ENCODE results near the gene FGF11.

FGF11 gene

GRCh38 chr17:7408863-7409262 is 30.4 kb upstream of the FGF11 start:
- peaks cover 3 to 32% of the 10 kb centered on the region in 2 experiments for H3K36me3 ChIP-seq (ENCODE audit: control insufficient read depth in 2 of 2, insufficient read depth in 1 of 2, low read length in 2 of 2)
- POLR2A ChIA-PET, result interaction anchor here (0.5 kb wide), 1 partner anchor 59 kb away, joined by 5 read pairs; no protein-coding TSS in a partner anchor
- CTCF ChIA-PET, result interaction anchor here (0.6 kb wide), 1 partner anchor 56 kb away, joined by 5 read pairs; no protein-coding TSS in a partner anchor
- no peak overlapping the region for H3K27ac ChIP-seq (ENCODE audit: extremely low read depth, low read depth, low read length)
- TF ChIP-seq HIC1 (tag by site-specific recombination; IDR thresholded peaks at IDR 0.05) (0 out of 2 replicates have a peak, but pooled peaks have one; percentile 5), BCL11A (tag by site-specific recombination; IDR thresholded peaks at IDR 0.05; ENCODE audit: low read depth) (no peak)
- no peaks in the 10 kb centered on the region for H3K9me3 ChIP-seq (ENCODE audit: control insufficient read depth, insufficient read depth, low read depth, low read length)
- H3K4me3 ChIP-seq (ENCODE audit: low read depth, low read length), result no peak overlapping the region
- 0 out of 2 replicates have a peak, but pooled peaks cover 5% of the 10 kb centered on the region for H3K4me1 ChIP-seq (ENCODE audit: control insufficient read depth, insufficient read depth, low read length)

DNA sequence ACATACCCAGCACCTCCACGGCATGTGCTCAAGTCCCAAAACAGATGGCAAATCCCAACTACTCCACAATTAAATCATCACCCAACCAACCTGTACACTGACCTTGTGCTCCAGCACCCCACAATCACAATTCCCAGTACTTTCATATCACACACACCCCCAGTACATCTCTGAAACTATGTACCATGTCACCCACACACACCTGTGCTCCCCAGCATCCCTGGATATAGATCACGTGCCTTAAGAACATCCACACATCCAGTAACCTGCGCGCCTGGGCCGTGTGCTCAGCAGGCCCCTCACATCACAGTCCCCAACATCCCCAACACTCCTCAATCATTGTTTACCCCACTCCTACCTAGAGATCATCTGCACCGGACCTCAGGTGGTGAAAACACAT is 29.6 kb upstream of the FGF11 start:
- no peaks in the 10 kb centered on the region for H3K9me3 ChIP-seq (ENCODE audit: control insufficient read depth, insufficient read depth, low read depth, low read length)
- peaks cover 3 to 36% of the 10 kb centered on the region in 2 experiments for H3K36me3 ChIP-seq (ENCODE audit: control insufficient read depth in 2 of 2, insufficient read depth in 1 of 2, low read length in 2 of 2)
- no peak overlapping the region for H3K4me3 ChIP-seq (ENCODE audit: low read depth, low read length)
- 0 out of 2 replicates have a peak, but pooled peaks cover 5% of the 10 kb centered on the region for H3K4me1 ChIP-seq (ENCODE audit: control insufficient read depth, insufficient read depth, low read length)
- no peak overlapping the region for H3K27ac ChIP-seq (ENCODE audit: extremely low read depth, low read depth, low read length)
- TF ChIP-seq ZNF510 (tag by site-specific recombination; IDR thresholded peaks at IDR 0.05; ENCODE audit: insufficient replicate concordance) (no peak), ZNF501 (tag by site-specific recombination; IDR thresholded peaks at IDR 0.05) (no peak), ZNF398 (tag by site-specific recombination; IDR thresholded peaks at IDR 0.05) (no peak), ZNF530 (tag by site-specific recombination; IDR thresholded peaks at IDR 0.05; ENCODE audit: low read depth) (no peak), ZNF626 (tag by site-specific recombination; IDR thresholded peaks at IDR 0.05) (no peak), ZBTB21 (tag by site-specific recombination; IDR thresholded peaks at IDR 0.05) (no peak), ZNF23 (tag by site-specific recombination; IDR thresholded peaks at IDR 0.05; ENCODE audit: borderline replicate concordance) (no peak), OVOL3 (tag by site-specific recombination; IDR thresholded peaks at IDR 0.05) (no peak), ZNF701 (tag by site-specific recombination; IDR thresholded peaks at IDR 0.05) (no peak), YY1 (tag by site-specific recombination; IDR thresholded peaks at IDR 0.05) (no peak)
- TF ChIP-seq, protein P1, sequence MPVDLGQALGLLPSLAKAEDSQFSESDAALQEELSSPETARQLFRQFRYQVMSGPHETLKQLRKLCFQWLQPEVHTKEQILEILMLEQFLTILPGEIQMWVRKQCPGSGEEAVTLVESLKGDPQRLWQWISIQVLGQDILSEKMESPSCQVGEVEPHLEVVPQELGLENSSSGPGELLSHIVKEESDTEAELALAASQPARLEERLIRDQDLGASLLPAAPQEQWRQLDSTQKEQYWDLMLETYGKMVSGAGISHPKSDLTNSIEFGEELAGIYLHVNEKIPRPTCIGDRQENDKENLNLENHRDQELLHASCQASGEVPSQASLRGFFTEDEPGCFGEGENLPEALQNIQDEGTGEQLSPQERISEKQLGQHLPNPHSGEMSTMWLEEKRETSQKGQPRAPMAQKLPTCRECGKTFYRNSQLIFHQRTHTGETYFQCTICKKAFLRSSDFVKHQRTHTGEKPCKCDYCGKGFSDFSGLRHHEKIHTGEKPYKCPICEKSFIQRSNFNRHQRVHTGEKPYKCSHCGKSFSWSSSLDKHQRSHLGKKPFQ (tag by site-specific recombination; IDR thresholded peaks at IDR 0.05), result no peak
- TF ChIP-seq, protein P2, sequence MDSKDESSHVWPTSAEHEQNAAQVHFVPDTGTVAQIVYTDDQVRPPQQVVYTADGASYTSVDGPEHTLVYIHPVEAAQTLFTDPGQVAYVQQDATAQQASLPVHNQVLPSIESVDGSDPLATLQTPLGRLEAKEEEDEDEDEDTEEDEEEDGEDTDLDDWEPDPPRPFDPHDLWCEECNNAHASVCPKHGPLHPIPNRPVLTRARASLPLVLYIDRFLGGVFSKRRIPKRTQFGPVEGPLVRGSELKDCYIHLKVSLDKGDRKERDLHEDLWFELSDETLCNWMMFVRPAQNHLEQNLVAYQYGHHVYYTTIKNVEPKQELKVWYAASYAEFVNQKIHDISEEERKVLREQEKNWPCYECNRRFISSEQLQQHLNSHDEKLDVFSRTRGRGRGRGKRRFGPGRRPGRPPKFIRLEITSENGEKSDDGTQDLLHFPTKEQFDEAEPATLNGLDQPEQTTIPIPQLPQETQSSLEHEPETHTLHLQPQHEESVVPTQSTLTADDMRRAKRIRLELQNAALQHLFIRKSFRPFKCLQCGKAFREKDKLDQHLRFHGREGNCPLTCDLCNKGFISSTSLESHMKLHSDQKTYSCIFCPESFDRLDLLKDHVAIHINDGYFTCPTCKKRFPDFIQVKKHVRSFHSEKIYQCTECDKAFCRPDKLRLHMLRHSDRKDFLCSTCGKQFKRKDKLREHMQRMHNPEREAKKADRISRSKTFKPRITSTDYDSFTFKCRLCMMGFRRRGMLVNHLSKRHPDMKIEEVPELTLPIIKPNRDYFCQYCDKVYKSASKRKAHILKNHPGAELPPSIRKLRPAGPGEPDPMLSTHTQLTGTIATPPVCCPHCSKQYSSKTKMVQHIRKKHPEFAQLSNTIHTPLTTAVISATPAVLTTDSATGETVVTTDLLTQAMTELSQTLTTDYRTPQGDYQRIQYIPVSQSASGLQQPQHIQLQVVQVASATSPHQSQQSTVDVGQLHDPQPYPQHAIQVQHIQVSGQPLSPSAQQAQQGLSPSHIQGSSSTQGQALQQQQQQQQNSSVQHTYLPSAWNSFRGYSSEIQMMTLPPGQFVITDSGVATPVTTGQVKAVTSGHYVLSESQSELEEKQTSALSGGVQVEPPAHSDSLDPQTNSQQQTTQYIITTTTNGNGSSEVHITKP (tag by site-specific recombination; IDR thresholded peaks at IDR 0.05), result no peak
- CTCF ChIA-PET, result interaction anchor here (0.6 kb wide), 1 partner anchor 55 kb away, joined by 5 read pairs; no protein-coding TSS in a partner anchor
- POLR2A ChIA-PET, result interaction anchor here (0.6 kb wide), 1 partner anchor 11 kb away, joined by 3 read pairs; no protein-coding TSS in a partner anchor
